Heart right ventricle (tissue), 16 donors: ENCODE measurements around the gene OR7A5. TPM values are rescaled to one million over a fixed set of nuclear protein-coding genes. Genes with fewer than 3 reads are reported as not detected.
A peak's percentile ranks its signal among the peaks of the same experiment; 100 is the strongest.
"Not testable (repeated sequence)": the region's sequence is repeated elsewhere in the genome, so short reads cannot be mapped to it uniquely, and the experiment has no call there.

Experiments
- ATAC-seq, 8 donors: fragments of 200-7000 bp; cut with Tn5 transposase; one replicate each; pipeline ENCODE4 v1.9.1; 2020; ENCODE audit warnings: mild to moderate bottlenecking in 8 of 8, moderate library complexity in 8 of 8, moderate number of reproducible peaks in 1 of 8
- DNase-seq, 2 donors: peaks; one replicate each; pipeline ENCODE4 v3.0.0-alpha.2; 2020
- H3K27ac ChIP-seq, 10 donors: fragments of 200-600 bp; sonication (generic) in 2 of 10; one replicate each; pipeline versions ENCODE4 v1.5.0 to v1.8.0; 2020 to 2022; ENCODE audit warnings: mild to moderate bottlenecking in 3 of 10
- H3K27me3 ChIP-seq, 7 donors: fragments of 200-600 bp; one replicate each; pipeline ENCODE4 v1.8.0; 2021 to 2022; ENCODE audit warnings: mild to moderate bottlenecking in 2 of 7
- H3K36me3 ChIP-seq, 9 donors: fragments of 200-600 bp; sonication (generic) in 1 of 9; one replicate each; pipeline versions ENCODE4 v1.5.0 to v1.8.0; 2020 to 2022; ENCODE audit warnings: mild to moderate bottlenecking in 2 of 9
- H3K4me1 ChIP-seq, 9 donors: fragments of 200-600 bp; sonication (generic) in 1 of 9; one replicate each; pipeline versions ENCODE4 v1.5.0 to v1.8.0; 2020 to 2022; ENCODE audit warnings: mild to moderate bottlenecking in 4 of 9
- H3K4me3 ChIP-seq, 10 donors: fragments of 200-600 bp; sonication (generic) in 2 of 10; one replicate each; pipeline versions ENCODE4 v1.5.0 to v1.8.0; 2020 to 2022; ENCODE audit warnings: mild to moderate bottlenecking in 7 of 10, moderate library complexity in 2 of 10
- H3K9me3 ChIP-seq, 11 donors: fragments of 200-600 bp in 10 of 11; sonication (generic) in 2 of 11; one replicate each; pipeline versions ENCODE4 v1.5.0 to v1.8.0; 2013 to 2022; ENCODE audit warnings: mild to moderate bottlenecking in 2 of 11, control low read depth in 1 of 11, moderate library complexity in 1 of 11
- CTCF ChIP-seq, 9 donors: fragments of 200-600 bp; sonication (generic) in 2 of 9; IDR thresholded peaks; one replicate each; pipeline versions ENCODE4 v1.5.0 to v1.8.0; 2021 to 2022; ENCODE audit warnings: antibody characterized with exemption in 9 of 9, mild to moderate bottlenecking in 5 of 9, moderate library complexity in 1 of 9
- WGBS, 2 donors: extraction: QIAGEN DNeasy Blood & Tissue Kit; methylation state at CpG; one replicate each; pipeline ENCODE4 v1.1.7; 2013; ENCODE audit warnings: inconsistent platforms in 1 of 2; 5-methylcytosine and 5-hydroxymethylcytosine counted together
- intact Hi-C, 10 donors: fragments of 100-400 bp; cut with DNase I; formaldehyde crosslinking; loops; one replicate each; pipeline versions ENCODE4 v1.11.1 to v1.14.2; 2022
- polyA plus RNA-seq, 2 donors: library from polyadenylated mRNA; stranded (reverse); fragments of 200-250 nt; gene quantifications; one replicate each; pipeline ENCODE4 v1.2.3, GENCODE V29; 2013
- total RNA-seq, 10 donors: library from RNA; stranded (reverse); fragmentation: NEBNext Ultra II Directional in 3 of 10; extraction: Animal tissue kit (Norgen Biotek cat#: 25700) in 3 of 10; gene quantifications; one replicate each; pipeline versions ENCODE4 v1.2.1 to v1.2.4, GENCODE V29; 2021 to 2023
- donor health status: Arrhythmogenic right ventricular cardiomyopathy.
- donor health status: ischemic (EF 13 %, LVEDD 7.1; RV severe dilation, severe dysfunction).
- donor health status: healthy with polysubstance abuse.
- donor health status: DM: no; HTN: yes; CAD: no.
- donor health status: DM: no; HTN: no; CAD: no.
- donor health status: ischemic (EF 25% LVEDD 6.9; RV normal size, moderate dysfunction).
- donor health status: ischemic (EF 25% LVEDD 5.7; RV mildly dilated, moderate dysfunction).
- donor health status: healthy.
- donor health status: DM: yes; HTN: yes; CAD: no.
- donor health status: Ischemic cardiomyopathy.
- donor health status: ischemic (EF 35%, LVEDD 5.7; RV mildly dilated, moderate dysfunction).
- donor health status: nonischemic (EF 11% LVEDD 7.7; RV severe dilation, severe dysfunction).
- donor health status: DM: yes; HTN: yes; CAD: no.
- donor health status: PGD.
- donor health status: ischemic (EF 29% LVEDD 5.4; RV normal size, mild dysfunction).
- donor health status: nonischemic (EF 23%, LVEDD 6.1; RV moderate dilation, normal function).

OR7A5 gene
- total and polyA plus RNA-seq, 12 donors: not detected

- Histone ChIP-seq H3K27me3 (peaks cover 0 to 23% (median 12%) of the 10 kb centered on the region in 7 donors), H3K4me1 (peaks cover 0 to 44% (median 0%) of the 10 kb centered on the region in 9 donors), H3K27ac (peak overlapping the region in 1 of 10 donors; percentile 83)
- 58 to 64% methylated on average over 7 to 8 of the region's 8 CpGs for WGBS, 2 donors
- H3K9me3 ChIP-seq, H3K4me3 ChIP-seq, intact Hi-C loops, H3K36me3 ChIP-seq, DNase-seq: not testable (repeated sequence)
- ATAC-seq: peak in 2 of 8 donors; percentile 23 to 27
Observed at GRCh38 chr19:14783410-14783998, 51.5 kb downstream of the OR7A5 start.

DNA sequence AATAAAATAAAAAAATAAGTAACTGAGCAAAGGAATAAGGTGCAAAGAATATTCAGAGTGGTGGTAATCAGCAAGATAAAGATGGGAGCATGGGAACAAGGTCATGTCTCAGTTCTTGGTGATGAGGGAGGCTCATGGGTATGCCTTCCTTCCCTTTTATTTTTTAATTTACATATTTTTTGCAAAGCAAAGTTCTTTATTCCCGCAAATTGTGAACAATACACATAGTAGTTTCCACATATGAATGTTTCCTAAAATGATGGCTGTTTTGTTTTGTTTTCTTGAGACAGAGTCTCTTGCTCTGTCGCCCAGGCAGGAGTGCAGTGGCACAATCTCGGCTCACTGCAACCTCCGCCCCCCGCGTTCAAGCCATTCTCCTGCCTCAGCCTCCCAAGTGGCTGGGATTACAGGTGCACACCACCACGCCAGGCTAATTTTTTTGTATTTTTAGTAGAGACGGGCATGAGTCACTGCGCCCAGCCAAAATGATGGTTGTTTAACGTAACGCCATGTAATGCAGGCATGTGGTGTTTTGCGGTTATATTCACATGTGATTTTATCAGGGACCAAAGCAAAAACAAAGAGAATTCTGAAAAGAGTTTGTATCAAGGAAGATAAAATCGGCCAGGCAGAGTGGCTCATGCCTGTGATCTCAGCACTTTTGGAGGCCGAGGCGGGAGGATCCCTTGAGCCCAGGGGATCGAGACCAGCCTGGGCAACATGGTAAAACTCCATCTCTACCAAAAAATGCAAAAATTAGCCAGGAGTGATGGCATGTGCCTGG is 52.2 kb downstream of the OR7A5 start:
- Histone ChIP-seq H3K4me1 (peaks cover 0 to 44% (median 0%) of the 10 kb centered on the region in 9 donors), H3K4me3 (no peak overlapping the region), H3K27me3 (peaks cover 0 to 25% (median 12%) of the 10 kb centered on the region in 7 donors), H3K27ac (peak overlapping the region in 1 of 10 donors; percentile 83), H3K9me3 (peaks cover 0 to 3% (median 0%) of the 10 kb centered on the region in 11 donors), H3K36me3 (no peaks in the 10 kb centered on the region)
- WGBS, 2 donors: 87 to 90% methylated on average over 16 of the region's 16 CpGs
- no peak for TF ChIP-seq CTCF (IDR thresholded peaks at IDR 0.05)
- DNase-seq: no peak
- intact Hi-C loops: no loop called here
- ATAC-seq: no peak

- H3K27me3 ChIP-seq: peaks cover 0 to 31% (median 15%) of the 10 kb centered on the region in 7 donors
Observed at GRCh38 chr19:14781713-14782536, 53.1 kb downstream of the OR7A5 start.

GRCh38 chr19:14780622-14781225 is 54.3 kb downstream of the OR7A5 start:
- ATAC-seq, H3K9me3 ChIP-seq, H3K36me3 ChIP-seq, H3K27ac ChIP-seq, H3K4me3 ChIP-seq, DNase-seq, intact Hi-C loops: not testable (repeated sequence)
- Histone ChIP-seq H3K27me3 (peaks cover 0 to 35% (median 17%) of the 10 kb centered on the region in 7 donors), H3K4me1 (peaks cover 0 to 29% (median 0%) of the 10 kb centered on the region in 9 donors)
- WGBS, 2 donors: 69 to 74% methylated on average over 13 to 14 of the region's 14 CpGs

More at GRCh38 chr19:14781713-14782536, 53.1 kb downstream of the OR7A5 start:
- Histone ChIP-seq H3K4me1 (peaks cover 0 to 41% (median 0%) of the 10 kb centered on the region in 9 donors), H3K27ac (peak overlapping the region in 1 of 10 donors; percentile 83)
- H3K36me3 ChIP-seq, DNase-seq, ATAC-seq, H3K9me3 ChIP-seq, H3K4me3 ChIP-seq, intact Hi-C loops: not testable (repeated sequence)
- 85 to 90% methylated on average over 17 of the region's 17 CpGs for WGBS, 2 donors

DNA sequence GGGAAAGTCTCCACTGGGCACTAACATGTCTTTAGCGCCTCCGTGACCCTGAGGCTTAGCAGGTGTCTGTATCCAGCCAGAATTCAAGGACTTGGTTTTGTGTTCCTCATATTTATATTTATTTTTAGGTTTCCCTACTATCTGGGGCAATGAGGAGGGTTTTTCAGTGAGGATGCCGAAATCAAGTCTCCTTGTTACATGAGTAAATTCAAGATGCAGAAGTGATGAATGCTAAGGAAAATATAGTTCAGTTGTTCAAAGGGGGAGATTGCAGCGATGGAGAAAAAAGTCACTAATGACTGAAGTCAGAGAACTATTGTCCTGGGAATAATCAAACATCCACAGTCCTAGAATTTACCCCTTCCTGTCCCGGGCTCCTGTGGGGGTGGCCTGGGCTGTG is 55.8 kb downstream of the OR7A5 start:
- Histone ChIP-seq H3K9me3 (no peaks in the 10 kb centered on the region), H3K4me1 (peaks cover 0 to 28% (median 0%) of the 10 kb centered on the region in 9 donors), H3K36me3 (no peaks in the 10 kb centered on the region), H3K27me3 (peaks cover 0 to 40% (median 30%) of the 10 kb centered on the region in 7 donors), H3K4me3 (no peak overlapping the region), H3K27ac (no peak overlapping the region)
- TF ChIP-seq CTCF (IDR thresholded peaks at IDR 0.05): no peak
- no peak for DNase-seq
- no peak for ATAC-seq
- 47 to 48% methylated on average over 5 of the region's 5 CpGs for WGBS, 2 donors
- intact Hi-C loops: no loop called here

DNA sequence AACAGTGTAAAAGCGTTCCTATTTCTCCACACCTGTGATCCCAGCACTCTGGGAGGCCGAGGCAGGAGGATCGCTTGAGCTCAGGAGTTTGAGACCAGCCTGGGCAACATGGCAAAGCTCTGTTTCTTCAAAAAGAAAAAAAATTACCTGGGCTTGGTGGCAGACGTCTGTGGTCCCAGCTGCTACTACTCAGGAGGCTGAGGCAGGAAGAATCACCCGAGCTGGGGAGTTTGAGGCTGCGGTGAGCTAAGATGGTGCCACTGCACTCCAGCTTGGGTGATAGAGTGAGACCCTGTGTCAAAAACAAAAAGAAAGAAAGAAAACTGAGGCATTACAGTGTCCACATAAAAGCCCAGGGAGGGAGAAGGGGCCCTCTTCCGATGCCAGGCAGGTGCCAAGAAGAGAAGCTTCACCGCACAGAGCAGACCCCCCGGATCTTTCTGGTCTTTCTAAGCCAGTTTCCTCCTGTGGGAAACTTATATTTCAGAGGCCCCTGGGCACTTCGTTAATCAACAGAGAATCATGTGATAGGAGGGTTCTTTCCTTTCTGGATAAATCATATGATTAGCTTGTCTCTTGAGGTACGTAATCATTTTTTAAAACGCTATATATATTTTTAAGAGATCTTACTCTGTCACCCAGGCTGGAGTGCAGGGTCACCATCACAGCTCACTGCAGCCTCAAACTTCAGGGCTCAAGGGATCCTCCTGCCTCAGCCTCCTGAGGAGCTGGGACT is 56.7 kb downstream of the OR7A5 start, which contains the start of gene ADGRE2:
Gene ADGRE2, minus strand, starts transcription at position 451 of the 736 bp plus-strand sequence. CDS start 1,804 bp downstream, outside the sequence.
- H3K9me3 ChIP-seq, ATAC-seq, H3K27ac ChIP-seq, DNase-seq, H3K36me3 ChIP-seq, intact Hi-C loops, H3K4me3 ChIP-seq: not testable (repeated sequence)
- peaks cover 0 to 24% (median 0%) of the 10 kb centered on the region in 9 donors for H3K4me1 ChIP-seq
- 72 to 75% methylated on average over 12 of the region's 12 CpGs for WGBS, 2 donors
- H3K27me3 ChIP-seq: peaks cover 0 to 46% (median 30%) of the 10 kb centered on the region in 7 donors

GRCh38 chr19:14777645-14778044 is 57.3 kb downstream of the OR7A5 start:
- DNase-seq, H3K4me3 ChIP-seq, ATAC-seq, H3K27ac ChIP-seq, intact Hi-C loops, H3K36me3 ChIP-seq, H3K9me3 ChIP-seq: not testable (repeated sequence)
- peaks cover 0 to 18% (median 0%) of the 10 kb centered on the region in 9 donors for H3K4me1 ChIP-seq
- WGBS, 2 donors: 93 to 95% methylated on average over 4 of the region's 4 CpGs
- H3K27me3 ChIP-seq: peaks cover 0 to 45% (median 30%) of the 10 kb centered on the region in 7 donors
